DND-41 (cell line): ENCODE measurements around the gene IGSF11.

Experiments
- ATAC-seq: fragments of 200-7000 bp; cut with Tn5 transposase; 3 replicates; pipeline ENCODE4 v1.9.1; 2021; ENCODE audit warnings: low read depth; ENCODE audit not compliant: insufficient read depth
- DNase-seq: peaks from one replicate; pipeline ENCODE4 v3.0.0-alpha.2; 2020
- H2AFZ ChIP-seq: 2 replicates; pipeline ENCODE4 v1.6.0; 2012; ENCODE audit warnings: low read depth, low read length
- H3K27ac ChIP-seq: 2 replicates; pipeline ENCODE4 v1.5.1; 2012; ENCODE audit warnings: low read length, inconsistent platforms
- H3K27me3 ChIP-seq: fragments of 200-600 bp; sonication (generic); 2 replicates; pipeline ENCODE4 v1.6.0; 2012; ENCODE audit warnings: low read length, mild to moderate bottlenecking, inconsistent platforms; ENCODE audit not compliant: insufficient read depth, poor library complexity
- H3K36me3 ChIP-seq: 2 replicates; pipeline ENCODE4 v1.5.1; 2012; ENCODE audit warnings: low read length, inconsistent platforms; ENCODE audit not compliant: insufficient read depth
- H3K4me1 ChIP-seq: 2 replicates; pipeline ENCODE4 v1.5.1; 2012; ENCODE audit warnings: mild to moderate bottlenecking, low read length; ENCODE audit not compliant: insufficient read depth
- H3K4me2 ChIP-seq: 2 replicates; pipeline ENCODE4 v1.6.0; 2012; ENCODE audit warnings: mild to moderate bottlenecking, moderate library complexity, low read length, inconsistent platforms; ENCODE audit not compliant: insufficient read depth
- H3K4me3 ChIP-seq, 2 experiments: fragments of 200-600 bp in 1 of 2; shearing (Covaris generic) in 1 of 2; 2 replicates each; pipeline ENCODE4 v1.5.1; 2012 to 2016; ENCODE audit warnings: inconsistent platforms in 2 of 2, low read length in 2 of 2, mild to moderate bottlenecking in 2 of 2, low read depth in 1 of 2, moderate library complexity in 1 of 2
- H3K79me2 ChIP-seq: 2 replicates; pipeline ENCODE4 v1.6.0; 2012; ENCODE audit warnings: low read length, inconsistent platforms; ENCODE audit not compliant: insufficient read depth
- H3K9ac ChIP-seq: 2 replicates; pipeline ENCODE4 v1.6.0; 2012; ENCODE audit warnings: low read depth, mild to moderate bottlenecking, inconsistent platforms, low read length, moderate library complexity
- H3K9me3 ChIP-seq: 2 replicates; pipeline ENCODE4 v1.5.1; 2012; ENCODE audit warnings: low read length, moderate library complexity, mild to moderate bottlenecking, inconsistent platforms; ENCODE audit not compliant: insufficient read depth, severe bottlenecking
- H4K20me1 ChIP-seq: 2 replicates; pipeline ENCODE4 v1.6.0; 2012; ENCODE audit warnings: low read length; ENCODE audit not compliant: insufficient read depth
- CTCF ChIP-seq: IDR thresholded peaks from 2 replicates; pipeline ENCODE4 v1.5.1; 2012; ENCODE audit warnings: borderline replicate concordance, low read length, moderate library complexity, mild to moderate bottlenecking; ENCODE audit not compliant: poor library complexity, severe bottlenecking; ENCODE audit errors: extremely low read depth
- EZH2 ChIP-seq: IDR thresholded peaks from 3 replicates; pipeline ENCODE4 v1.6.1; 2012; ENCODE audit warnings: borderline replicate concordance, low read depth, mild to moderate bottlenecking, moderate library complexity, low read length, inconsistent platforms; ENCODE audit not compliant: severe bottlenecking

Gene IGSF11

GRCh38 chr3:118938183-118938961, 96.3 kb downstream of the IGSF11 start:
- Histone ChIP-seq H3K4me1 (no peaks in the 10 kb centered on the region), H3K79me2 (no peaks in the 10 kb centered on the region), H3K9ac (no peak overlapping the region), H3K4me2 (no peak overlapping the region), H2AFZ (no peak overlapping the region), H4K20me1 (no peaks in the 10 kb centered on the region), H3K36me3 (no peaks in the 10 kb centered on the region), H3K9me3 (no peaks in the 10 kb centered on the region), H3K27ac (no peak overlapping the region), H3K4me3 (no peak overlapping the region), H3K27me3 (no peaks in the 10 kb centered on the region)
- no peak for TF ChIP-seq EZH2
- TF ChIP-seq CTCF: no peak
- no peak for ATAC-seq
- DNase-seq: no peak

- H3K4me3 ChIP-seq: no peak overlapping the region
- no peak overlapping the region for H3K4me2 ChIP-seq
- no peaks in the 10 kb centered on the region for H3K36me3 ChIP-seq
- no peak overlapping the region for H3K27ac ChIP-seq
- H2AFZ ChIP-seq: no peak overlapping the region
- H3K27me3 ChIP-seq: no peaks in the 10 kb centered on the region
- TF ChIP-seq CTCF: no peak
- TF ChIP-seq EZH2: no peak
- H3K9me3 ChIP-seq: no peaks in the 10 kb centered on the region
- H3K4me1 ChIP-seq: no peaks in the 10 kb centered on the region
- DNase-seq (no peak), ATAC-seq (no peak)
- H3K79me2 ChIP-seq: no peaks in the 10 kb centered on the region
- H3K9ac ChIP-seq: no peak overlapping the region
- H4K20me1 ChIP-seq: no peaks in the 10 kb centered on the region
Measured at GRCh38 chr3:118936811-118937210, 97.8 kb downstream of the IGSF11 start.

GRCh38 chr3:118932822-118933558, 101.7 kb downstream of the IGSF11 start:
- no peak overlapping the region for H2AFZ ChIP-seq
- no peak overlapping the region for H3K4me2 ChIP-seq
- no peaks in the 10 kb centered on the region for H3K79me2 ChIP-seq
- no peak overlapping the region for H3K9ac ChIP-seq
- H3K36me3 ChIP-seq: no peaks in the 10 kb centered on the region
- H3K27ac ChIP-seq: no peak overlapping the region
- TF ChIP-seq CTCF (no peak), EZH2 (no peak)
- ATAC-seq (no peak), DNase-seq (no peak)
- H3K4me3 ChIP-seq: no peak overlapping the region
- H4K20me1 ChIP-seq: no peaks in the 10 kb centered on the region
- no peaks in the 10 kb centered on the region for H3K4me1 ChIP-seq
- no peaks in the 10 kb centered on the region for H3K27me3 ChIP-seq
- no peaks in the 10 kb centered on the region for H3K9me3 ChIP-seq
